Memory B cell (primary cell): Measurements from ENCODE around the gene JMJD8.

Source experiments
- ATAC-seq: fragments of 150-1000 bp; cut with Tn5 transposase; 2 replicates; pipeline ENCODE4 v1.10.0; 2021; ENCODE audit warnings: low read depth, mild to moderate bottlenecking, moderate library complexity
- DNase-seq, 2 donors: peaks; one replicate each; pipeline ENCODE4 v3.0.0; 2022; ENCODE audit warnings: low spot score in 2 of 2
- H3K27ac Mint-ChIP-seq: one replicate; pipeline ENCODE4 v1.8.0; 2022; ENCODE audit warnings: mild to moderate bottlenecking, moderate library complexity, mixed read lengths
- H3K27me3 Mint-ChIP-seq: one replicate; pipeline ENCODE4 v1.8.0; 2022; ENCODE audit warnings: mixed read lengths
- H3K36me3 Mint-ChIP-seq: one replicate; pipeline ENCODE4 v1.8.0; 2022; ENCODE audit warnings: mild to moderate bottlenecking, mixed read lengths
- H3K4me1 Mint-ChIP-seq: one replicate; pipeline ENCODE4 v1.8.0; 2022; ENCODE audit warnings: mixed read lengths
- H3K4me3 Mint-ChIP-seq: one replicate; pipeline ENCODE4 v1.8.0; 2022; ENCODE audit warnings: mild to moderate bottlenecking, moderate library complexity, mixed read lengths
- H3K9me3 Mint-ChIP-seq: one replicate; pipeline ENCODE4 v1.8.0; 2022; ENCODE audit warnings: mixed read lengths

The JMJD8 gene

GRCh38 chr16:674214-674881 is 9.8 kb downstream of the JMJD8 start:
- Mint-ChIP-seq H3K9me3 (no peaks in the 10 kb centered on the region), H3K4me3 (no peak overlapping the region), H3K36me3 (peaks cover 10% of the 10 kb centered on the region), H3K27ac (no peak overlapping the region), H3K4me1 (peaks cover 11% of the 10 kb centered on the region), H3K27me3 (peaks cover 8% of the 10 kb centered on the region)
- ATAC-seq (no peak), DNase-seq (no peak)

DNA sequence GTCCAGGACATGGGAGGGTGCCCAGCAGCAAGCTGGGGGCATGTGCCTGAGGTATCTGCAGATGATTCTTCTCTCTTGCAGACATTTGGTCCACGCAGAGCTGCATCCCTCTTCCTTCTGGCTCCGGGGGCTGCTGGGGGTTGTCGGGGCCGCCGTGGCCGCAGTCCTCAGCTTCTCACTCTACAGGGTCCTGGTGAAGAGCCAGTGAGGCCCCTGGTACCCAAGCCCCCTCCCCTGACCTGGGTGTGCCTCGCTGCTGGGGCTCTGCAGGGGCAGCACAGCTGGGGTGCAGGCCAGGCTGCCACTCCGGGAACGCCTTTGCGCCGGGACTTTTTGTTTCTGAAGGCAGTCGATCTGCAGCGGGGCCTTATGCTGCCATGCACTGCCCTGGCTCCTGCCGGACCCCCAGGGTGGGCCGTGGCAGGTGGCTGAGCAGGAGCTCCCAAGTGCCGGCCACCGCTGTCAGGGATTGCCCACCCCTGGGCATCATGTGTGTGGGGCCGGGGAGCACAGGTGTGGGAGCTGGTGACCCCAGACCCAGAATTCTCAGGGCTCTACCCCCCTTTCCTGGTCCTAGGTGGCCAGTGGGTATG is 10.6 kb downstream of the JMJD8 start:
- Mint-ChIP-seq H3K27me3 (peaks cover 8% of the 10 kb centered on the region), H3K9me3 (no peaks in the 10 kb centered on the region), H3K4me1 (peaks cover 9% of the 10 kb centered on the region), H3K4me3 (no peak overlapping the region), H3K27ac (no peak overlapping the region), H3K36me3 (peaks cover 10% of the 10 kb centered on the region)
- no peak for ATAC-seq
- DNase-seq: no peak

- H3K27ac Mint-ChIP-seq: no peak overlapping the region
- H3K36me3 Mint-ChIP-seq: peaks cover 10% of the 10 kb centered on the region
- H3K9me3 Mint-ChIP-seq: no peaks in the 10 kb centered on the region
- peaks cover 8% of the 10 kb centered on the region for H3K27me3 Mint-ChIP-seq
- no peak overlapping the region for H3K4me3 Mint-ChIP-seq
- no peak for ATAC-seq
- no peak for DNase-seq
- H3K4me1 Mint-ChIP-seq: peaks cover 6% of the 10 kb centered on the region
These were observed 11.3 kb downstream of the JMJD8 start for GRCh38 chr16:672851-673250.

GRCh38 chr16:672371-672770 is 11.8 kb downstream of the JMJD8 start:
- Mint-ChIP-seq H3K36me3 (peaks cover 10% of the 10 kb centered on the region), H3K4me3 (no peak overlapping the region)
- ATAC-seq: no peak

GRCh38 chr16:671353-672131 is 12.6 kb downstream of the JMJD8 start:
- H3K4me3 Mint-ChIP-seq: no peak overlapping the region
- no peaks in the 10 kb centered on the region for H3K9me3 Mint-ChIP-seq
- peaks cover 9% of the 10 kb centered on the region for H3K4me1 Mint-ChIP-seq
- DNase-seq (no peak), ATAC-seq (no peak)
- H3K27me3 Mint-ChIP-seq: peaks cover 7% of the 10 kb centered on the region
- H3K27ac Mint-ChIP-seq: no peak overlapping the region
- H3K36me3 Mint-ChIP-seq: peaks cover 10% of the 10 kb centered on the region

More at GRCh38 chr16:672371-672770, 11.8 kb downstream of the JMJD8 start:
- no peak for DNase-seq
- peaks cover 7% of the 10 kb centered on the region for H3K27me3 Mint-ChIP-seq
- no peak overlapping the region for H3K27ac Mint-ChIP-seq
- no peaks in the 10 kb centered on the region for H3K9me3 Mint-ChIP-seq
- H3K4me1 Mint-ChIP-seq: peaks cover 9% of the 10 kb centered on the region

- peaks cover 9% of the 10 kb centered on the region for H3K4me1 Mint-ChIP-seq
- ATAC-seq: no peak
These were observed 13.4 kb downstream of the JMJD8 start for GRCh38 chr16:670485-671352.

GRCh38 chr16:669666-670065 is 14.5 kb downstream of the JMJD8 start:
- Mint-ChIP-seq H3K9me3 (no peaks in the 10 kb centered on the region), H3K27ac (no peak overlapping the region), H3K4me3 (peak overlapping the region; percentile 25)

More at GRCh38 chr16:670485-671352, 13.4 kb downstream of the JMJD8 start:
- H3K27ac Mint-ChIP-seq: no peak overlapping the region
- DNase-seq: no peak
- peaks cover 7% of the 10 kb centered on the region for H3K27me3 Mint-ChIP-seq
- H3K36me3 Mint-ChIP-seq: peaks cover 10% of the 10 kb centered on the region
- H3K9me3 Mint-ChIP-seq: no peaks in the 10 kb centered on the region
- no peak overlapping the region for H3K4me3 Mint-ChIP-seq

GRCh38 chr16:668519-669171 is 15.5 kb downstream of the JMJD8 start:
- H3K4me1 Mint-ChIP-seq: peaks cover 3% of the 10 kb centered on the region
- H3K4me3 Mint-ChIP-seq: peak overlapping the region; percentile 81
- H3K36me3 Mint-ChIP-seq: peaks cover 9% of the 10 kb centered on the region
- DNase-seq: no peak
- H3K27ac Mint-ChIP-seq: peak overlapping the region; percentile 65
- ATAC-seq: no peak
- H3K27me3 Mint-ChIP-seq: no peaks in the 10 kb centered on the region
- H3K9me3 Mint-ChIP-seq: no peaks in the 10 kb centered on the region

More at GRCh38 chr16:669666-670065, 14.5 kb downstream of the JMJD8 start:
- Mint-ChIP-seq H3K36me3 (peaks cover 9% of the 10 kb centered on the region), H3K4me1 (peaks cover 3% of the 10 kb centered on the region), H3K27me3 (no peaks in the 10 kb centered on the region)
- no peak for DNase-seq
- no peak for ATAC-seq

- Mint-ChIP-seq H3K36me3 (peaks cover 7% of the 10 kb centered on the region), H3K4me1 (peaks cover 3% of the 10 kb centered on the region), H3K27ac (peak within 1 kb of the TSS; percentile 68), H3K9me3 (no peaks in the 10 kb centered on the region), H3K4me3 (peak within 1 kb of the TSS; percentile 81), H3K27me3 (no peaks in the 10 kb centered on the region)
- ATAC-seq (peak; percentile 96), DNase-seq (peak; percentile 89 to 95)
These were observed 16.2 kb downstream of the JMJD8 start, which contains the start of gene RHOT2 for GRCh38 chr16:667780-668518. TSS of gene RHOT2 (plus strand) at chr16:668132. CDS start at chr16:668200, 68 bp downstream.

DNA sequence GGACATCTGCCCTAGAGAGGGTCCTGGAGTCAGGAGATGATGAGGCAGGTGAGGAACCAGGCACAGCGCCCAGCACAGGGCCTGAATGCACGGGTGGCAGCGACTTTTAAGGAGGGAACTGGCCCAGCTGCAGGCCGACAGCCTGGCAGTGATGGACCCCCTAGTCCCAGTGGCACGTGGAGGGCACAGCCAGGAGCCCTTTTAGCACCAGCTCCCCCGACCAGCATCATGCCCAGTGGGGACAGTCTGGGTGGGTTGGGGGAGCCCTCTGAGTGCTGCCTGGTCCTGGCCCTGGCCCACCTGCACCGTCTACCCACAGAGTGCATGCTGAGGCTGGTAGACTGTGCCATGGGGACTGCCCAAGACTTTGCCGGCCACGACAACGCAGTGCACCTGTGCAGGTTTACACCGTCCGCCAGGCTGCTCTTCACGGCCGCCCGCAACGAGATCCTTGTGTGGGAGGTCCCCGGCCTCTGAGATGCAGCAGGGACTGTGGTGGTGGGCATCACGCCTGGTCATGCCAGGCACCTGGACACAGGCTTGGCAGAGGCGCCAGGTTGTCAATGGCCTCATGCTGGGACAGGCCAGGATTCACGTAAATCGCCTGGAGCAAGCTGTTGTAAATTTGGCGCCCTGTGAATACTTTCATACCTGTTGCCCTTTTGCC is 16.9 kb downstream of the JMJD8 start:
- Mint-ChIP-seq H3K27me3 (no peaks in the 10 kb centered on the region), H3K27ac (peak overlapping the region; percentile 68), H3K4me3 (peak overlapping the region; percentile 81), H3K9me3 (no peaks in the 10 kb centered on the region), H3K36me3 (peaks cover 5% of the 10 kb centered on the region), H3K4me1 (peaks cover 3% of the 10 kb centered on the region)
- DNase-seq (no peak), ATAC-seq (no peak)

- DNase-seq (no peak), ATAC-seq (no peak)
- peaks cover 3% of the 10 kb centered on the region for H3K4me1 Mint-ChIP-seq
- H3K27me3 Mint-ChIP-seq: no peaks in the 10 kb centered on the region
- no peak overlapping the region for H3K27ac Mint-ChIP-seq
- no peak overlapping the region for H3K4me3 Mint-ChIP-seq
- H3K9me3 Mint-ChIP-seq: no peaks in the 10 kb centered on the region
- H3K36me3 Mint-ChIP-seq: peaks cover 5% of the 10 kb centered on the region
These were observed 17.6 kb downstream of the JMJD8 start for GRCh38 chr16:666572-666971.

GRCh38 chr16:662597-662996 is 21.5 kb downstream of the JMJD8 start:
- DNase-seq: no peak
- no peak overlapping the region for H3K4me3 Mint-ChIP-seq
- no peaks in the 10 kb centered on the region for H3K36me3 Mint-ChIP-seq
- no peak for ATAC-seq
- no peaks in the 10 kb centered on the region for H3K9me3 Mint-ChIP-seq
- H3K27ac Mint-ChIP-seq: no peak overlapping the region
- peaks cover 6% of the 10 kb centered on the region for H3K4me1 Mint-ChIP-seq
- no peaks in the 10 kb centered on the region for H3K27me3 Mint-ChIP-seq
